K562 (cell line): Measurements from ENCODE around the gene EPO. TPM values are rescaled to one million over a fixed set of nuclear protein-coding genes. Genes with fewer than 3 reads are reported as not detected.

Experiments used
- BRF2 ChIP-seq: IDR thresholded peaks from 3 replicates; pipeline ENCODE4 v1.6.1; 2011; ENCODE audit warnings: borderline replicate concordance, mild to moderate bottlenecking; ENCODE audit not compliant: insufficient read length, insufficient read depth
- CBFA2T3 ChIP-seq: fragments of 450-650 bp; IDR thresholded peaks from 2 replicates; pipeline ENCODE4 v1.6.1; 2017
- CREB1 ChIP-seq, 2 experiments: sonication (generic) in 1 of 2; formaldehyde crosslinking in 1 of 2; IDR thresholded peaks; 2 replicates each; pipeline versions ENCODE4 v1.6.1 to v1.8.0; 2012 to 2022; ENCODE audit warnings: inconsistent platforms in 1 of 2, mild to moderate bottlenecking in 1 of 2, missing genetic modification reagents in 1 of 2, moderate library complexity in 1 of 2
- DDX20 ChIP-seq: fragments of 450-650 bp; IDR thresholded peaks from 2 replicates; pipeline ENCODE4 v1.6.1; 2016; ENCODE audit warnings: missing genetic modification characterization, low read depth, mild to moderate bottlenecking, missing compliant biosample characterization, moderate library complexity
- FOXK1 ChIP-seq: sonication (generic); formaldehyde crosslinking; IDR thresholded peaks from 2 replicates; pipeline ENCODE4 v1.8.0; 2022; ENCODE audit warnings: missing genetic modification reagents, mild to moderate bottlenecking, borderline replicate concordance
- HEY1 ChIP-seq: fragments of 250-450 bp; sonication (Bioruptor Pico); IDR thresholded peaks from 2 replicates; pipeline ENCODE4 v1.5.0; 2020; ENCODE audit warnings: mild to moderate bottlenecking, moderate library complexity, borderline replicate concordance
- HOXB6 ChIP-seq: fragments of 250-450 bp; sonication (Bioruptor Pico); IDR thresholded peaks from 2 replicates; pipeline ENCODE4 v1.5.1; 2022; ENCODE audit warnings: mild to moderate bottlenecking, borderline replicate concordance
- ILF3 ChIP-seq: fragments of 450-650 bp; IDR thresholded peaks from 2 replicates; pipeline ENCODE4 v1.6.1; 2018; ENCODE audit warnings: antibody characterized with exemption, mild to moderate bottlenecking, moderate library complexity, borderline replicate concordance
- KHSRP ChIP-seq: fragments of 450-650 bp; IDR thresholded peaks from 2 replicates; pipeline ENCODE4 v1.6.1; 2017
- NCOA2 ChIP-seq, 2 experiments: fragments of 450-650 bp; IDR thresholded peaks; 2 replicates each; pipeline ENCODE4 v1.6.1; 2018; ENCODE audit warnings: mild to moderate bottlenecking in 2 of 2, moderate library complexity in 1 of 2; ENCODE audit not compliant: partially characterized antibody in 2 of 2
- RB1 ChIP-seq: fragments of 450-650 bp; IDR thresholded peaks from 2 replicates; pipeline ENCODE4 v1.6.1; 2017; ENCODE audit warnings: low read depth, mild to moderate bottlenecking
- RUNX1 ChIP-seq: sonication (generic); IDR thresholded peaks from 2 replicates; pipeline ENCODE4 v1.6.1; 2016; ENCODE audit warnings: antibody characterized with exemption, low read depth
- SRF ChIP-seq, 2 experiments: fragments of 250-450, 450-650 bp in 1 of 2; sonication (Bioruptor Pico) in 1 of 2; sonication (generic) in 1 of 2; formaldehyde crosslinking; IDR thresholded peaks; 2 replicates each; pipeline versions ENCODE4 v1.5.0 to v1.5.1; 2020 to 2022; ENCODE audit warnings: mild to moderate bottlenecking in 1 of 2, missing genetic modification reagents in 1 of 2
- YY1 ChIP-seq, 3 experiments: IDR thresholded peaks; 2 replicates each; pipeline ENCODE4 v1.6.1; 2011; ENCODE audit warnings: low read length in 2 of 3, mild to moderate bottlenecking in 2 of 3, moderate library complexity in 2 of 3, borderline replicate concordance in 1 of 3, control low read depth in 1 of 3, low read depth in 1 of 3; ENCODE audit not compliant: insufficient read depth in 3 of 3, insufficient replicate concordance in 2 of 3, control insufficient read depth in 1 of 3, insufficient read length in 1 of 3; ENCODE audit errors: extremely low read depth in 1 of 3
- ZNF146 ChIP-seq: IDR thresholded peaks from one replicate; pipeline ENCODE4 v1.6.1; 2018; ENCODE audit warnings: missing compliant biosample characterization; ENCODE audit not compliant: unreplicated experiment
- ZNF75A ChIP-seq: fragments of 450-650 bp; formaldehyde crosslinking; IDR thresholded peaks from 2 replicates; pipeline ENCODE4 v1.4.0; 2020; ENCODE audit warnings: mild to moderate bottlenecking
- polyA plus RNA-seq, 8 experiments: library from polyadenylated mRNA; depleted of rRNA in 4 of 8; stranded (reverse) in 5 of 8; unstranded in 3 of 8; fragments of >200 nt; fragmentation: Nextera tagmentation in 2 of 8; fragmentation: Illumina TruSeq in 1 of 8; extraction: Ambion mirVana in 2 of 8; extraction: Trizol in 1 of 8; gene quantifications; 2 replicates each; pipeline versions ENCODE4 v1.2.1 to v1.2.3, GENCODE V29; 2011 to 2014; ENCODE audit warnings: inconsistent platforms in 1 of 8, missing spikeins in 1 of 8
- total RNA-seq, 7 experiments: library from RNA; depleted of rRNA in 6 of 7; stranded (reverse); fragments of >200 nt in 6 of 7; fragmentation: Illumina TruSeq in 2 of 7; extraction: Trizol in 2 of 7; gene quantifications; 2 replicates each; pipeline versions ENCODE4 v1.2.1 to v1.2.3, GENCODE V29; 2011 to 2021; ENCODE audit warnings: low replicate concordance in 1 of 7
- TF ChIP-seq, protein P1 (sequence below): sonication (generic); formaldehyde crosslinking; IDR thresholded peaks from 2 replicates; pipeline ENCODE4 v1.8.0; 2022; ENCODE audit warnings: missing genetic modification reagents, mild to moderate bottlenecking, moderate library complexity, borderline replicate concordance
- TF ChIP-seq, protein P2 (sequence below): fragments of 450-650 bp; formaldehyde crosslinking; IDR thresholded peaks from 2 replicates; pipeline ENCODE4 v1.4.0; 2020; ENCODE audit warnings: mild to moderate bottlenecking, moderate library complexity
- TF ChIP-seq, protein P3 (sequence below): fragments of 150-350 bp; IDR thresholded peaks from 2 replicates; pipeline ENCODE4 v1.6.1; 2014; ENCODE audit warnings: low read depth, mild to moderate bottlenecking, low read length, borderline replicate concordance

The EPO gene
- total and polyA plus RNA-seq, 9 of the 15 experiments (the other 6 are each of a cell fraction or from before 2014, with no cell fraction given) = 0.06 to 0.41 (median 0.07) TPM; not detected in 6

DNA sequence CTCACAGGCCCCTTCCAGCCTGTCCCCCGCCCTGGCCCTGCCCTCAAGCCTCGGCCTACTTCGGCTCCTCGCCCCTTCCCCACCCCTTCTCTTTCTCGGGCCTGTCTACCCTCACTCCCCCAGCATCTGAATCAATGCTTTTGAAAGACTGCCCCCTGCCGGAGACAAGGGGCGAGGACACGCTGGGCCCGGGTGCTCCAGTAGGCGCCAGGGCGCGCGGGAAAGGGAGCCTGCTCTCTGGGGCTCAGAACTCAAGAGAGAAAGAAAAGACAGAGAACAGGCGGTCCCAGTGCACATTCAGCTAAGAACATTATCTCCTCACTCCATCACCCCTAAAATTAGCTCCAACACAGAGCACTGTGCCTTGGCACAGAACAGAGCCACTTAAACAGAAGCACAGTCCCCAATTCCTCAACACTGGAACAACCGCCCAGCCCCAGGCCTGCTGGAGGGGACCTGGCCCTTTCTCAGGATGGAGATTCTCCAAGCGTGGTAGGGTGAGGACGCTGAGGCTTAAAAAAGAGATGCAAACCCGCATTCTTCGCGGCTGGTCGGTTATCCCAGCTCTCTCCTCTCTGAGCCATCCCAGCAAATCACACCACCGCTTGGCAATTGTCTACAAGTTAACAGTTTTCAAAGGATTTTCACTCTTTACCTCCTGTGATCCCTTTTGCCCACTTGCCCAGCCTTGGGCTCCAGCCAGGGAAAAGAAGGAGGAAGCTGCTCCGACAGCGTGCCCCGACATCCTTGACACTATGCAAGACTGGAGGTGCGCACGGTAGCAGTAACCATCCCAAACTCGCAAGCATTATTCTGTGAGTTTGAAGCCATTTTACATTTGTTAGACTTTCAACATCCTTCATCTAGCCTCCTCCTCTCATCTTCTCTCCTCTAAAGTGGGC is 28.3 kb upstream of the EPO start (continued):
- TF ChIP-seq, protein P1, sequence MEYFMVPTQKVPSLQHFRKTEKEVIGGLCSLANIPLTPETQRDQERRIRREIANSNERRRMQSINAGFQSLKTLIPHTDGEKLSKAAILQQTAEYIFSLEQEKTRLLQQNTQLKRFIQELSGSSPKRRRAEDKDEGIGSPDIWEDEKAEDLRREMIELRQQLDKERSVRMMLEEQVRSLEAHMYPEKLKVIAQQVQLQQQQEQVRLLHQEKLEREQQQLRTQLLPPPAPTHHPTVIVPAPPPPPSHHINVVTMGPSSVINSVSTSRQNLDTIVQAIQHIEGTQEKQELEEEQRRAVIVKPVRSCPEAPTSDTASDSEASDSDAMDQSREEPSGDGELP (CRISPR knock-in tag) = peak; percentile 72; the same call in 1 of the 2 replicates
- TF ChIP-seq RB1 (peak; percentile 95), BRF2 (no peak), RUNX1 (no peak), NCOA2 (IDR thresholded peaks at IDR 0.05; ENCODE audit: partially characterized antibody in 2 of 2) (no peak), KHSRP (no peak), FOXK1 (peak; percentile 57; the same call in 1 of the 2 replicates), HOXB6 (CRISPR knock-in tag) (no peak), SRF (CRISPR knock-in tag; IDR thresholded peaks at IDR 0.05) (no peak), CREB1 (IDR thresholded peaks at IDR 0.05) (no peak), CREB1 (CRISPR knock-in tag; IDR thresholded peaks at IDR 0.05) (peak; percentile 65; the same call in 1 of the 2 replicates), ILF3 (no peak), YY1 (IDR thresholded peaks at IDR 0.05; ENCODE audit: borderline replicate concordance in 1 of 3, control insufficient read depth in 1 of 3, extremely low read depth in 1 of 3, insufficient read depth in 3 of 3, insufficient read length in 1 of 3, insufficient replicate concordance in 2 of 3, low read depth in 1 of 3, low read length in 2 of 3) (peak in 1 of 3 experiments; percentile 14), HEY1 (CRISPR knock-in tag) (no peak), ZNF75A (no peak), CBFA2T3 (no peak), ZNF146 (CRISPR knock-in tag) (no peak), DDX20 (tag) (no peak)
- TF ChIP-seq, protein P2, sequence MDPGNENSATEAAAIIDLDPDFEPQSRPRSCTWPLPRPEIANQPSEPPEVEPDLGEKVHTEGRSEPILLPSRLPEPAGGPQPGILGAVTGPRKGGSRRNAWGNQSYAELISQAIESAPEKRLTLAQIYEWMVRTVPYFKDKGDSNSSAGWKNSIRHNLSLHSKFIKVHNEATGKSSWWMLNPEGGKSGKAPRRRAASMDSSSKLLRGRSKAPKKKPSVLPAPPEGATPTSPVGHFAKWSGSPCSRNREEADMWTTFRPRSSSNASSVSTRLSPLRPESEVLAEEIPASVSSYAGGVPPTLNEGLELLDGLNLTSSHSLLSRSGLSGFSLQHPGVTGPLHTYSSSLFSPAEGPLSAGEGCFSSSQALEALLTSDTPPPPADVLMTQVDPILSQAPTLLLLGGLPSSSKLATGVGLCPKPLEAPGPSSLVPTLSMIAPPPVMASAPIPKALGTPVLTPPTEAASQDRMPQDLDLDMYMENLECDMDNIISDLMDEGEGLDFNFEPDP (CRISPR knock-in tag) = no peak
- TF ChIP-seq, protein P3, sequence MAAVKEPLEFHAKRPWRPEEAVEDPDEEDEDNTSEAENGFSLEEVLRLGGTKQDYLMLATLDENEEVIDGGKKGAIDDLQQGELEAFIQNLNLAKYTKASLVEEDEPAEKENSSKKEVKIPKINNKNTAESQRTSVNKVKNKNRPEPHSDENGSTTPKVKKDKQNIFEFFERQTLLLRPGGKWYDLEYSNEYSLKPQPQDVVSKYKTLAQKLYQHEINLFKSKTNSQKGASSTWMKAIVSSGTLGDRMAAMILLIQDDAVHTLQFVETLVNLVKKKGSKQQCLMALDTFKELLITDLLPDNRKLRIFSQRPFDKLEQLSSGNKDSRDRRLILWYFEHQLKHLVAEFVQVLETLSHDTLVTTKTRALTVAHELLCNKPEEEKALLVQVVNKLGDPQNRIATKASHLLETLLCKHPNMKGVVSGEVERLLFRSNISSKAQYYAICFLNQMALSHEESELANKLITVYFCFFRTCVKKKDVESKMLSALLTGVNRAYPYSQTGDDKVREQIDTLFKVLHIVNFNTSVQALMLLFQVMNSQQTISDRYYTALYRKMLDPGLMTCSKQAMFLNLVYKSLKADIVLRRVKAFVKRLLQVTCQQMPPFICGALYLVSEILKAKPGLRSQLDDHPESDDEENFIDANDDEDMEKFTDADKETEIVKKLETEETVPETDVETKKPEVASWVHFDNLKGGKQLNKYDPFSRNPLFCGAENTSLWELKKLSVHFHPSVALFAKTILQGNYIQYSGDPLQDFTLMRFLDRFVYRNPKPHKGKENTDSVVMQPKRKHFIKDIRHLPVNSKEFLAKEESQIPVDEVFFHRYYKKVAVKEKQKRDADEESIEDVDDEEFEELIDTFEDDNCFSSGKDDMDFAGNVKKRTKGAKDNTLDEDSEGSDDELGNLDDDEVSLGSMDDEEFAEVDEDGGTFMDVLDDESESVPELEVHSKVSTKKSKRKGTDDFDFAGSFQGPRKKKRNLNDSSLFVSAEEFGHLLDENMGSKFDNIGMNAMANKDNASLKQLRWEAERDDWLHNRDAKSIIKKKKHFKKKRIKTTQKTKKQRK = no peak
